HepG2 (cell line): ENCODE results near the gene MFRP. TPM values are rescaled to one million over a fixed set of nuclear protein-coding genes. Genes with fewer than 3 reads are reported as not detected.

Source experiments
- AHR ChIP-seq: IDR thresholded peaks from 2 replicates; pipeline ENCODE4 v1.6.1; 2018; ENCODE audit warnings: missing genetic modification reagents, missing compliant biosample characterization
- ATF7 ChIP-seq, 2 experiments: fragments of 450-650 bp in 1 of 2; sonication (generic) in 1 of 2; formaldehyde crosslinking in 1 of 2; IDR thresholded peaks; 2 replicates each; pipeline versions ENCODE4 v1.4.0 to v1.6.1; 2016 to 2020; ENCODE audit warnings: antibody characterized with exemption in 1 of 2, mild to moderate bottlenecking in 1 of 2, missing genetic modification reagents in 1 of 2
- CC2D1A ChIP-seq: sonication (generic); formaldehyde crosslinking; IDR thresholded peaks from 2 replicates; pipeline ENCODE4 v1.8.1; 2023; ENCODE audit warnings: mild to moderate bottlenecking, missing genetic modification reagents
- GATAD2A ChIP-seq: IDR thresholded peaks from 2 replicates; pipeline ENCODE4 v1.6.1; 2016
- HMG20A ChIP-seq: IDR thresholded peaks from 2 replicates; pipeline ENCODE4 v1.6.1; 2016; ENCODE audit warnings: borderline replicate concordance
- HOXA5 ChIP-seq: sonication (generic); formaldehyde crosslinking; IDR thresholded peaks from 2 replicates; pipeline ENCODE4 v1.4.0; 2020; ENCODE audit warnings: missing genetic modification reagents
- KDM5B ChIP-seq: sonication (generic); formaldehyde crosslinking; IDR thresholded peaks from 2 replicates; pipeline ENCODE4 v1.4.0; 2020; ENCODE audit warnings: missing genetic modification reagents, mild to moderate bottlenecking, borderline replicate concordance
- KMT2B ChIP-seq: IDR thresholded peaks from 2 replicates; pipeline ENCODE4 v1.6.1; 2016; ENCODE audit warnings: missing genetic modification reagents, missing compliant biosample characterization
- NCOA1 ChIP-seq: sonication (generic); formaldehyde crosslinking; IDR thresholded peaks from 2 replicates; pipeline ENCODE4 v1.9.0; 2021; ENCODE audit warnings: missing genetic modification reagents
- NCOA2 ChIP-seq: sonication (generic); formaldehyde crosslinking; IDR thresholded peaks from 2 replicates; pipeline ENCODE4 v1.8.0; 2022; ENCODE audit warnings: inconsistent platforms
- RARG ChIP-seq: sonication (generic); formaldehyde crosslinking; IDR thresholded peaks from 2 replicates; pipeline ENCODE4 v1.4.0; 2020; ENCODE audit warnings: low read depth, mild to moderate bottlenecking, missing genetic modification reagents
- RELA ChIP-seq: sonication (generic); formaldehyde crosslinking; IDR thresholded peaks from 2 replicates; pipeline ENCODE4 v1.4.0; 2020; ENCODE audit warnings: missing genetic modification reagents
- SAP130 ChIP-seq: IDR thresholded peaks from 2 replicates; pipeline ENCODE4 v1.6.1; 2016; ENCODE audit warnings: low read depth
- YEATS2 ChIP-seq: sonication (generic); formaldehyde crosslinking; IDR thresholded peaks from 2 replicates; pipeline ENCODE4 v1.4.0; 2020; ENCODE audit warnings: missing genetic modification reagents, borderline replicate concordance
- ZFP36L2 ChIP-seq: sonication (generic); formaldehyde crosslinking; IDR thresholded peaks from 2 replicates; pipeline ENCODE4 v1.4.0; 2020; ENCODE audit warnings: missing genetic modification reagents
- ZNF207 ChIP-seq: fragments of 450-650 bp; IDR thresholded peaks from 2 replicates; pipeline ENCODE4 v1.6.1; 2016; ENCODE audit warnings: antibody characterized with exemption, borderline replicate concordance
- ZNF432 ChIP-seq: sonication (generic); formaldehyde crosslinking; IDR thresholded peaks from 2 replicates; pipeline ENCODE4 v1.5.0; 2020; ENCODE audit warnings: missing genetic modification reagents, mild to moderate bottlenecking, borderline replicate concordance
- ZNF556 ChIP-seq: sonication (generic); formaldehyde crosslinking; IDR thresholded peaks from 2 replicates; pipeline ENCODE4 v1.4.0; 2020; ENCODE audit warnings: mild to moderate bottlenecking, missing genetic modification reagents, borderline replicate concordance
- ZNF607 ChIP-seq: sonication (generic); formaldehyde crosslinking; IDR thresholded peaks from 2 replicates; pipeline ENCODE4 v1.5.1; 2020; ENCODE audit warnings: missing genetic modification reagents, mild to moderate bottlenecking, borderline replicate concordance
- ZSCAN20 ChIP-seq: sonication (generic); formaldehyde crosslinking; IDR thresholded peaks from 2 replicates; pipeline ENCODE4 v1.4.0; 2020; ENCODE audit warnings: missing genetic modification reagents, mild to moderate bottlenecking, borderline replicate concordance
- polyA plus RNA-seq, 8 experiments: library from polyadenylated mRNA; depleted of rRNA in 3 of 8; stranded (reverse) in 7 of 8; unstranded in 1 of 8; fragments of >200 nt; fragmentation: Illumina TruSeq in 4 of 8; extraction: Trizol in 4 of 8; gene quantifications; 2 replicates each; pipeline versions ENCODE4 v1.2.1 to v1.2.3, GENCODE V29; 2011 to 2016; ENCODE audit warnings: low read depth in 4 of 8, missing spikeins in 1 of 8, mixed read lengths in 1 of 8; ENCODE audit not compliant: insufficient read depth in 1 of 8
- total RNA-seq, 5 experiments: library from RNA; depleted of rRNA; stranded (reverse); fragments of >200 nt; fragmentation: Illumina TruSeq; extraction: Trizol; gene quantifications; 2 replicates each; pipeline ENCODE4 v1.2.3, GENCODE V29; 2016; ENCODE audit warnings: low read depth in 1 of 5
- TF ChIP-seq, protein P1 (sequence below): sonication (generic); formaldehyde crosslinking; IDR thresholded peaks from 2 replicates; pipeline ENCODE4 v1.9.0; 2021; ENCODE audit warnings: missing genetic modification reagents, mild to moderate bottlenecking, borderline replicate concordance
- TF ChIP-seq, protein P2 (sequence below): sonication (generic); formaldehyde crosslinking; IDR thresholded peaks from 2 replicates; pipeline ENCODE4 v1.4.0; 2020; ENCODE audit warnings: missing genetic modification reagents, mild to moderate bottlenecking, borderline replicate concordance
- TF ChIP-seq, protein P3 (sequence below): sonication (generic); formaldehyde crosslinking; IDR thresholded peaks from 2 replicates; pipeline ENCODE4 v1.5.0; 2020; ENCODE audit warnings: missing genetic modification reagents, mild to moderate bottlenecking, borderline replicate concordance
- TF ChIP-seq, protein P4 (sequence below): sonication (generic); formaldehyde crosslinking; IDR thresholded peaks from 2 replicates; pipeline ENCODE4 v1.5.0; 2020; ENCODE audit warnings: missing genetic modification reagents
- TF ChIP-seq, protein P5 (sequence below): IDR thresholded peaks from 2 replicates; pipeline ENCODE4 v1.6.1; 2012; ENCODE audit warnings: inconsistent platforms

Gene MFRP
- total and polyA plus RNA-seq, 2 of the 13 experiments (the other 11 are each of a cell fraction or from before 2014, with no cell fraction given): not detected

DNA sequence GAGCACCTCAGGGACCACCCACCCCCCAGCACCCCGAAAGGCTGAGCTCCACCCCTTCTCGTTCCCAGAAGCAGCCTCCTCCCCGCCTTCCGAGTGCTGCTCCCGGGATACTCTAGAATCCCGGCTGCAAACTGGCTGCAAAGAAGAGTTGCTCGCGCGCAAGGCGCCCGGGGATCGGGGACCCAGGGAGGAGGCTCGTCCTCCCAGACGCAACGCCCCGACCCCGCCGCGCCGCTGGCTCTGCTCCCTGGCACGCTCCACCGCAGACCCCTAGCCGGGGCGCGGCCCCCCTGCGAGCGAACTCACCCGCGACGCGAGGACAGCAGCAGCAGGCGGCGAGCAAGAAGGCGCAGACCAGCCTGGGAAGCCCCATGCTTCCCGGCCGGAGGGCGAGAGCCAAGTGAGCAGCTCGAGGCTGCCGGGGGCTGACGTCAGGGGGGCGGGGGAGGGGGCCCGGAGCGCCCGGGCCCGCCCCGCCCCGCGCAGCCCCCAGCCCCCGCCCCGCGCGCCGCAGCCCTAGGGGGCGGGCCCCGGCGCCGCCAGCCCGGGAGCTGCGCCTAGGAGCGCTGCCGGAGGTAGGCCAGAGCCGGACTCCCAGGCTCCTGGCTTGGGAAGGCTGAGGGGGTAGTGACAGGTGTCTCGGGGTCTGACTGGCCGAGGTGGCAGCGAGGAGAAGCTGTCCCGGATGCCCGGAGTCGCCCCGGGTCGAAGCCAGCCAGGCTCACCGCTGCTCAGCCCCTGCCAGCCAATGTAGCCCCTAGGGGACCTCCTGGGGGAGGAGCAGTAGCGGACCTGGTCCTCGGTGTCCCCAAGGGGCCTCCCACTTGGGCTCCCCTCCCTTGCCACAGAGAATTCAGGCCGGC, 29.5 kb downstream of the MFRP start, which contains the start of gene MCAM (continued):
- no peak for TF ChIP-seq ZNF607
- TF ChIP-seq, protein P1, sequence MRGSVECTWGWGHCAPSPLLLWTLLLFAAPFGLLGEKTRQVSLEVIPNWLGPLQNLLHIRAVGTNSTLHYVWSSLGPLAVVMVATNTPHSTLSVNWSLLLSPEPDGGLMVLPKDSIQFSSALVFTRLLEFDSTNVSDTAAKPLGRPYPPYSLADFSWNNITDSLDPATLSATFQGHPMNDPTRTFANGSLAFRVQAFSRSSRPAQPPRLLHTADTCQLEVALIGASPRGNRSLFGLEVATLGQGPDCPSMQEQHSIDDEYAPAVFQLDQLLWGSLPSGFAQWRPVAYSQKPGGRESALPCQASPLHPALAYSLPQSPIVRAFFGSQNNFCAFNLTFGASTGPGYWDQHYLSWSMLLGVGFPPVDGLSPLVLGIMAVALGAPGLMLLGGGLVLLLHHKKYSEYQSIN (CRISPR knock-in tag): no peak
- peak; percentile 36; the same call in 1 of the 2 replicates for TF ChIP-seq KDM5B (CRISPR knock-in tag)
- TF ChIP-seq, protein P2, sequence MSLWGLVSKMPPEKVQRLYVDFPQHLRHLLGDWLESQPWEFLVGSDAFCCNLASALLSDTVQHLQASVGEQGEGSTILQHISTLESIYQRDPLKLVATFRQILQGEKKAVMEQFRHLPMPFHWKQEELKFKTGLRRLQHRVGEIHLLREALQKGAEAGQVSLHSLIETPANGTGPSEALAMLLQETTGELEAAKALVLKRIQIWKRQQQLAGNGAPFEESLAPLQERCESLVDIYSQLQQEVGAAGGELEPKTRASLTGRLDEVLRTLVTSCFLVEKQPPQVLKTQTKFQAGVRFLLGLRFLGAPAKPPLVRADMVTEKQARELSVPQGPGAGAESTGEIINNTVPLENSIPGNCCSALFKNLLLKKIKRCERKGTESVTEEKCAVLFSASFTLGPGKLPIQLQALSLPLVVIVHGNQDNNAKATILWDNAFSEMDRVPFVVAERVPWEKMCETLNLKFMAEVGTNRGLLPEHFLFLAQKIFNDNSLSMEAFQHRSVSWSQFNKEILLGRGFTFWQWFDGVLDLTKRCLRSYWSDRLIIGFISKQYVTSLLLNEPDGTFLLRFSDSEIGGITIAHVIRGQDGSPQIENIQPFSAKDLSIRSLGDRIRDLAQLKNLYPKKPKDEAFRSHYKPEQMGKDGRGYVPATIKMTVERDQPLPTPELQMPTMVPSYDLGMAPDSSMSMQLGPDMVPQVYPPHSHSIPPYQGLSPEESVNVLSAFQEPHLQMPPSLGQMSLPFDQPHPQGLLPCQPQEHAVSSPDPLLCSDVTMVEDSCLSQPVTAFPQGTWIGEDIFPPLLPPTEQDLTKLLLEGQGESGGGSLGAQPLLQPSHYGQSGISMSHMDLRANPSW (CRISPR knock-in tag): no peak
- TF ChIP-seq ZSCAN20 (CRISPR knock-in tag): no peak
- no peak; the same call in 1 of the 2 replicates for TF ChIP-seq SAP130 (CRISPR knock-in tag)
- TF ChIP-seq ZNF432 (CRISPR knock-in tag): no peak
- TF ChIP-seq RELA (CRISPR knock-in tag): no peak
- no peak for TF ChIP-seq ZNF556 (CRISPR knock-in tag)
- TF ChIP-seq AHR (CRISPR knock-in tag): 0 out of 2 replicates have a peak, but pooled peaks have one; percentile 26
- TF ChIP-seq CC2D1A: no peak
- no peak for TF ChIP-seq RARG
- no peak for TF ChIP-seq ZFP36L2 (CRISPR knock-in tag)
- TF ChIP-seq ATF7 (IDR thresholded peaks at IDR 0.05): no peak
- TF ChIP-seq ATF7 (CRISPR knock-in tag; IDR thresholded peaks at IDR 0.05): no peak
- TF ChIP-seq KMT2B: no peak
- TF ChIP-seq NCOA2: no peak
- TF ChIP-seq ZNF207: no peak
- TF ChIP-seq, protein P3, sequence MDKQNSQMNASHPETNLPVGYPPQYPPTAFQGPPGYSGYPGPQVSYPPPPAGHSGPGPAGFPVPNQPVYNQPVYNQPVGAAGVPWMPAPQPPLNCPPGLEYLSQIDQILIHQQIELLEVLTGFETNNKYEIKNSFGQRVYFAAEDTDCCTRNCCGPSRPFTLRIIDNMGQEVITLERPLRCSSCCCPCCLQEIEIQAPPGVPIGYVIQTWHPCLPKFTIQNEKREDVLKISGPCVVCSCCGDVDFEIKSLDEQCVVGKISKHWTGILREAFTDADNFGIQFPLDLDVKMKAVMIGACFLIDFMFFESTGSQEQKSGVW (CRISPR knock-in tag): no peak
- TF ChIP-seq, protein P4, sequence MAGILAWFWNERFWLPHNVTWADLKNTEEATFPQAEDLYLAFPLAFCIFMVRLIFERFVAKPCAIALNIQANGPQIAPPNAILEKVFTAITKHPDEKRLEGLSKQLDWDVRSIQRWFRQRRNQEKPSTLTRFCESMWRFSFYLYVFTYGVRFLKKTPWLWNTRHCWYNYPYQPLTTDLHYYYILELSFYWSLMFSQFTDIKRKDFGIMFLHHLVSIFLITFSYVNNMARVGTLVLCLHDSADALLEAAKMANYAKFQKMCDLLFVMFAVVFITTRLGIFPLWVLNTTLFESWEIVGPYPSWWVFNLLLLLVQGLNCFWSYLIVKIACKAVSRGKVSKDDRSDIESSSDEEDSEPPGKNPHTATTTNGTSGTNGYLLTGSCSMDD (CRISPR knock-in tag): no peak
- TF ChIP-seq GATAD2A (CRISPR knock-in tag): no peak
- TF ChIP-seq HMG20A (CRISPR knock-in tag): no peak
- no peak for TF ChIP-seq YEATS2 (CRISPR knock-in tag)
- peak; percentile 47; the same call in 1 of the 2 replicates for TF ChIP-seq HOXA5 (CRISPR knock-in tag)
- no peak for TF ChIP-seq NCOA1 (CRISPR knock-in tag)
- TF ChIP-seq, protein P5, sequence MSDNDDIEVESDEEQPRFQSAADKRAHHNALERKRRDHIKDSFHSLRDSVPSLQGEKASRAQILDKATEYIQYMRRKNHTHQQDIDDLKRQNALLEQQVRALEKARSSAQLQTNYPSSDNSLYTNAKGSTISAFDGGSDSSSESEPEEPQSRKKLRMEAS: peak; percentile 53; the same call in 1 of the 2 replicates
